Measurements from ENCODE around the gene SRRT.

DNA sequence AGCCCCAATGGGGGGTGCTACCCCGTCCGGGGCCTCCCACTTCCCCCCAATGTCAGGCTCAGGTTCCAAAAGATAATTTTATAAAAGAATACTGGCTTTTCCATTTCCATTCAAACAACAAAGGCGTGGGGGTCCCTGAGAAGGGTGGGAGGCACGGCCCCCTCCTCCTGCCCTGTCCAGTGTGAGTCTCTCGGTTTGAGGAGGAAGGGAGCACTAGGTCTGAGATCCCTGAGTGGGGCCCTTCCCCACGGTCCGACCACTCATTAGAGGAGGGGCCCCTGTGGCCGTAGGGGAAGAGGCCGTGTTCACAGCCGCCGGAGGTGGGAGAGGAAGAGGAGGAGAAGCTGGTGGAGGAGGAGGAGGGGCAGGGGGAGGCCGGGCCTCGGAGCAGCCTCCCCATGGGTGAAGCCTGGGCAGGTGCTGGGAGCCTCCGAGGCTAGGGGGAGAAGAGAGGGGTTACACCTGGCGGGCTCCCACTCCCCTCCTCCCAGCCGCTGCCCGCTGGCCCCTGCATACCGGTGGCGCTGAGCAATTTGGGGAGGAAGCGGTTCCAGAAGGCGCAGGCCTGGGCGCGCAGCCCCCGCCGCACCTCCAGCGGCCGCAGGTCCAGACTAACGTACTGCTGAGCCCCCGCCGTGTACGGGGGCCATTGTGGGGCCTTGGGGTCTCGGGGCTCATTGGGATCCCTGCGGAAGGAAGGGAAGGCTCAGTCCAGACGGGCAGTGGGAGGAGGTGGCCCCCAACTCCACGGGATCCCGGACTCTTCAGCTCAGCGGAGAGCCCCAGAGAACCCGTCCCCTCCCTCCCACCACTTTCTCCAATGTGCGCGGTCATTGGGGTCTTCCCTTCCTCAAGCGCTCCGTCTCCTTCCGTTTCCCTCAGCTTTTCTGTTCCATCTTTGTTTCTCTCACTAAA, 16.0 kb downstream of the SRRT start:
- TF ChIP-seq, protein P1, sequence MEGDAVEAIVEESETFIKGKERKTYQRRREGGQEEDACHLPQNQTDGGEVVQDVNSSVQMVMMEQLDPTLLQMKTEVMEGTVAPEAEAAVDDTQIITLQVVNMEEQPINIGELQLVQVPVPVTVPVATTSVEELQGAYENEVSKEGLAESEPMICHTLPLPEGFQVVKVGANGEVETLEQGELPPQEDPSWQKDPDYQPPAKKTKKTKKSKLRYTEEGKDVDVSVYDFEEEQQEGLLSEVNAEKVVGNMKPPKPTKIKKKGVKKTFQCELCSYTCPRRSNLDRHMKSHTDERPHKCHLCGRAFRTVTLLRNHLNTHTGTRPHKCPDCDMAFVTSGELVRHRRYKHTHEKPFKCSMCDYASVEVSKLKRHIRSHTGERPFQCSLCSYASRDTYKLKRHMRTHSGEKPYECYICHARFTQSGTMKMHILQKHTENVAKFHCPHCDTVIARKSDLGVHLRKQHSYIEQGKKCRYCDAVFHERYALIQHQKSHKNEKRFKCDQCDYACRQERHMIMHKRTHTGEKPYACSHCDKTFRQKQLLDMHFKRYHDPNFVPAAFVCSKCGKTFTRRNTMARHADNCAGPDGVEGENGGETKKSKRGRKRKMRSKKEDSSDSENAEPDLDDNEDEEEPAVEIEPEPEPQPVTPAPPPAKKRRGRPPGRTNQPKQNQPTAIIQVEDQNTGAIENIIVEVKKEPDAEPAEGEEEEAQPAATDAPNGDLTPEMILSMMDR (IDR thresholded peaks at IDR 0.05; ENCODE audit: insufficient read depth, low read length), result no peak
- TF ChIP-seq, protein P2, sequence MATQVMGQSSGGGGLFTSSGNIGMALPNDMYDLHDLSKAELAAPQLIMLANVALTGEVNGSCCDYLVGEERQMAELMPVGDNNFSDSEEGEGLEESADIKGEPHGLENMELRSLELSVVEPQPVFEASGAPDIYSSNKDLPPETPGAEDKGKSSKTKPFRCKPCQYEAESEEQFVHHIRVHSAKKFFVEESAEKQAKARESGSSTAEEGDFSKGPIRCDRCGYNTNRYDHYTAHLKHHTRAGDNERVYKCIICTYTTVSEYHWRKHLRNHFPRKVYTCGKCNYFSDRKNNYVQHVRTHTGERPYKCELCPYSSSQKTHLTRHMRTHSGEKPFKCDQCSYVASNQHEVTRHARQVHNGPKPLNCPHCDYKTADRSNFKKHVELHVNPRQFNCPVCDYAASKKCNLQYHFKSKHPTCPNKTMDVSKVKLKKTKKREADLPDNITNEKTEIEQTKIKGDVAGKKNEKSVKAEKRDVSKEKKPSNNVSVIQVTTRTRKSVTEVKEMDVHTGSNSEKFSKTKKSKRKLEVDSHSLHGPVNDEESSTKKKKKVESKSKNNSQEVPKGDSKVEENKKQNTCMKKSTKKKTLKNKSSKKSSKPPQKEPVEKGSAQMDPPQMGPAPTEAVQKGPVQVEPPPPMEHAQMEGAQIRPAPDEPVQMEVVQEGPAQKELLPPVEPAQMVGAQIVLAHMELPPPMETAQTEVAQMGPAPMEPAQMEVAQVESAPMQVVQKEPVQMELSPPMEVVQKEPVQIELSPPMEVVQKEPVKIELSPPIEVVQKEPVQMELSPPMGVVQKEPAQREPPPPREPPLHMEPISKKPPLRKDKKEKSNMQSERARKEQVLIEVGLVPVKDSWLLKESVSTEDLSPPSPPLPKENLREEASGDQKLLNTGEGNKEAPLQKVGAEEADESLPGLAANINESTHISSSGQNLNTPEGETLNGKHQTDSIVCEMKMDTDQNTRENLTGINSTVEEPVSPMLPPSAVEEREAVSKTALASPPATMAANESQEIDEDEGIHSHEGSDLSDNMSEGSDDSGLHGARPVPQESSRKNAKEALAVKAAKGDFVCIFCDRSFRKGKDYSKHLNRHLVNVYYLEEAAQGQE (IDR thresholded peaks at IDR 0.05; ENCODE audit: insufficient replicate concordance, low read depth), result no peak
- TF ChIP-seq SPI1 (IDR thresholded peaks at IDR 0.05; ENCODE audit: borderline replicate concordance, low read depth), result no peak
- no peak for TF ChIP-seq POLR2AphosphoS5 (IDR thresholded peaks at IDR 0.05; ENCODE audit: low read depth)
- TF ChIP-seq GABPA (IDR thresholded peaks at IDR 0.05; ENCODE audit: low read depth), result no peak
